Measurements from ENCODE around the gene LYSET. TPM values are rescaled to one million over a fixed set of nuclear protein-coding genes. Genes with fewer than 3 reads are reported as not detected.
"Not testable (repeated sequence)": the region's sequence is repeated elsewhere in the genome, so short reads cannot be mapped to it uniquely, and the experiment has no call there.

LYSET gene
- polyA plus RNA-seq, 2 of the 4 experiments (the other 2 are of a cell fraction): 29.9 to 37.0 TPM

DNA sequence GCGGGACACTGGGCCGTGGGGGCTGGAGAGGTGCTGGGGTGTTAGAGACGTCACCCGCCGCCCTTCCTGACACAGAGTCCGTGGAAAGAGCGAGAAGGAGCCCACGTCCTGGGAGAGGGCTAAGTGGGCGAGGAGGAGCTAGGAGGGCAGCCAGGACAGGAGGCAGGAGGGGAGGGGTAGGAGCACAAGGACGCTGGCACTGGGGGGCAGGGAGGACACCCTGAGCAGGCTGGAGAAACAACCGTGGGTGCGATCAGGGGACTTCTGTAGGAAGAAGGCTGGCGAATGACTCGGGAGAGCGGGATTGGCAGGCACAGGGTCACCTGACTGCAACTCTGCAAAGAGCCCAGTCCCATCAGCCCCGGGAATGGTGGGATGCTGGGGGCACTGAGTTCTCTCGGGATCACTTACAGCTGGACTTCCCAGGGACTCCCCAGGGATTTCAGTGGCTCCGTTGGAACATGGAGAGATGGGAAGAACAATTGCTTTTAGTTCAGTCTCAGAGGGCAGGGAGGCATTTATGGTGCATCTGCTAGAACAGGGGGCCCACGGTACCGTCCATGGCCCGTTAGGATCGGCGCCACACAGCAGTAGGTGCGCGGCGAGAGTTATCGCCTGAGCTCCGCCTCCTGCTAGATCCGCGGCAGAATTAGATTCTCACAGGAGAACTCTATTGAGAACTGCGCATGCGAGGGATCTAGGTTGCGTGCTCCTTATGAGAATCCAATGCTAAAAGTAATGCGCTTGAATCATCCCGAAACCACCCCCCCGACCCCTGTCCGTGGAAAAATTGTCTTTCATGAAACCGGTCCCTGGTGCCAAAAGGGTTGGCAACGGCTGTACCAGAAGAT is 46.2 kb downstream of the LYSET start (continued):
- TF ChIP-seq, protein P1, sequence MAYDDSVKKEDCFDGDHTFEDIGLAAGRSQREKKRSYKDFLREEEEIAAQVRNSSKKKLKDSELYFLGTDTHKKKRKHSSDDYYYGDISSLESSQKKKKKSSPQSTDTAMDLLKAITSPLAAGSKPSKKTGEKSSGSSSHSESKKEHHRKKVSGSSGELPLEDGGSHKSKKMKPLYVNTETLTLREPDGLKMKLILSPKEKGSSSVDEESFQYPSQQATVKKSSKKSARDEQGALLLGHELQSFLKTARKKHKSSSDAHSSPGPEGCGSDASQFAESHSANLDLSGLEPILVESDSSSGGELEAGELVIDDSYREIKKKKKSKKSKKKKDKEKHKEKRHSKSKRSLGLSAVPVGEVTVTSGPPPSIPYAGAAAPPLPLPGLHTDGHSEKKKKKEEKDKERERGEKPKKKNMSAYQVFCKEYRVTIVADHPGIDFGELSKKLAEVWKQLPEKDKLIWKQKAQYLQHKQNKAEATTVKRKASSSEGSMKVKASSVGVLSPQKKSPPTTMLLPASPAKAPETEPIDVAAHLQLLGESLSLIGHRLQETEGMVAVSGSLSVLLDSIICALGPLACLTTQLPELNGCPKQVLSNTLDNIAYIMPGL (CRISPR knock-in tag; IDR thresholded peaks at IDR 0.05; ENCODE audit: borderline replicate concordance): no peak
- TF ChIP-seq, protein P2, sequence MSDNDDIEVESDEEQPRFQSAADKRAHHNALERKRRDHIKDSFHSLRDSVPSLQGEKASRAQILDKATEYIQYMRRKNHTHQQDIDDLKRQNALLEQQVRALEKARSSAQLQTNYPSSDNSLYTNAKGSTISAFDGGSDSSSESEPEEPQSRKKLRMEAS (IDR thresholded peaks at IDR 0.05): no peak

DNA sequence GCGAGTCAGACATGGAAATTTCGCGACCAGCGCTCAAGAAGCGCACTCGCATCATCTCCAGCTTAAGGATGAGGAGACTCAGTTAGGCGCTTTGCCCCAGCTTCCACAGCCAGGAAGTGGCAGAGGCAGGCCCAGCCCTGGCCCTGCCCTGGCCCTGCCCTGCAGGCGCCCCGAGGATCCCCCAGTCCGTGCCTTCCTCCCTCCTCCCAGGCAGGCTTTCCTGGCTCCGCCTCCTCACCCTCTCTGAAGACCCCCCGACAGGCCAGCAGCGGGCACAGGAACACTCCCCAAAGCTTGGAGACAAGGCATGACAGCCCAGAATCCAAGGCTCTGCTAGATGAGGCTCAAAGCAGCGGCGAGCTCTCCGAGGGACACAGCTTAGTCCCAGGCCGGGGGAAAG is 47.0 kb downstream of the LYSET start:
- Histone ChIP-seq H3K9me3 (no peaks in the 10 kb centered on the region), H3K4me1 (peaks cover 9% of the 10 kb centered on the region; the same call in 1 of the 3 replicates), H3K27ac (peak overlapping the region in 1 of 2 experiments; percentile 80; a peak in 4 of 6 replicates), H3K4me3 (no peak overlapping the region; the same call in 2 of the 3 replicates), H3K4me2 (peak overlapping the region; percentile 89)
- no peak for FAIRE-seq
- 93% methylated on average over 13 of the region's 17 CpGs for WGBS (ENCODE audit: missing lambda C conversion rate)
- TF ChIP-seq NFE2L2 (conservative IDR thresholded peaks at IDR 0.05; ENCODE audit: low read length): no peak
- TF ChIP-seq, protein P3, sequence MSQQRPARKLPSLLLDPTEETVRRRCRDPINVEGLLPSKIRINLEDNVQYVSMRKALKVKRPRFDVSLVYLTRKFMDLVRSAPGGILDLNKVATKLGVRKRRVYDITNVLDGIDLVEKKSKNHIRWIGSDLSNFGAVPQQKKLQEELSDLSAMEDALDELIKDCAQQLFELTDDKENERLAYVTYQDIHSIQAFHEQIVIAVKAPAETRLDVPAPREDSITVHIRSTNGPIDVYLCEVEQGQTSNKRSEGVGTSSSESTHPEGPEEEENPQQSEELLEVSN (IDR thresholded peaks at IDR 0.05; ENCODE audit: borderline replicate concordance, low read depth): no peak
- TF ChIP-seq TFCP2L1 (CRISPR knock-in tag; IDR thresholded peaks at IDR 0.05): no peak
- ATAC-seq: no peak
- CTCF ChIA-PET: interaction anchor here (0.6 to 4.1 kb wide), 6 partner anchors 9 to 318 kb away, joined by 3 to 14 read pairs (median 4); partner anchors contain the start of genes GON7 and UBR7
- no peak for DNase-seq (ENCODE audit: low read depth in 1 of 2, low spot score in 1 of 2)
- POLR2A ChIA-PET: interaction anchor here (1.1 to 1.6 kb wide), 2 partner anchors 8 to 25 kb away, joined by 9 to 10 read pairs; partner anchors contain the start of genes GON7 and UBR7

DNA sequence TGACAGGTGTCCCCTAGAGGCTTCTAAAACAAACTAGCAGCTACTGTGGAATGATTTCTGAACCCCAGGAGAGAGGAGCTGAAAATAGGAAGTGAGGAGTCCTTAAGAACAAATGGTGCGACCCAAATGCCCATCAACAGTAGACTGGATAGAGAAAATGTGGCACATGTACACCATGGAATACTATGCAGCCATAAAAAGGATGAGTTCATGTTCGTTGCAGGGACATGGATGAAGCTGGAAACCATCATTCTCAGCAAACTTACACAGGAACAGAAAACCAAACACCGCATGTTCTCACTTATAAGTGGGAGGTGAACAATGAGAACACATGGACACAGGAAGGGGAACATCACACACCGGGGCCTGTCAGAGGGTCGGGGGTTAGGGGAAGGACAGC is 48.0 kb downstream of the LYSET start:
- WGBS (ENCODE audit: missing lambda C conversion rate): 77% methylated on average over 5 of the region's 5 CpGs
- H3K4me2 ChIP-seq; H3K4me1 ChIP-seq; DNase-seq (ENCODE audit: low read depth in 1 of 2, low spot score in 1 of 2); H3K9me3 ChIP-seq; POLR2A ChIA-PET; ATAC-seq; FAIRE-seq; H3K4me3 ChIP-seq; H3K27ac ChIP-seq: not testable (repeated sequence)
- CTCF ChIA-PET: interaction anchor here (0.7 to 4.1 kb wide), 8 partner anchors 14 to 310 kb away, joined by 3 to 14 read pairs (median 4); partner anchors contain the start of genes GON7 and UBR7

DNA sequence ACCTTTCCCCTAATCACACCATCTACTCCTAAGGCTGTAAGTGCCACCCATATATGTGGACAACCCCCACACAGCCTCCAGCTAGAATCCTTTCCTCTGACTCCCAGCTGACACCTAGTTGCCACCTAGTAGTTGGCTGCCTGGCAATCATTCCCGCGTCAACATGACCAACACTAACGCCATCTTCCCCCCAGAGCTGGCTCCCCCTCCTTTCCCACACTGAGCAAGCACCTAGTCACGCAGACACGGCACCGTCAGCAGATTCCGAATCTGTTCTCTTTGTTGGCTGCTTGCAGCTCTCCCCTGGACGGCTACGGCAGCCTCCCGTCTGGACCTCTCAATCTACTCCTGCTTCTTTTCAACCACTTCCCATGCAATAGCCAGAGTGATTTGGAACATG is 49.7 kb downstream of the LYSET start:
- Histone ChIP-seq H3K9me3 (no peaks in the 10 kb centered on the region), H3K4me2 (peak overlapping the region; percentile 30; the same call in 2 of the 3 replicates), H3K4me1 (peaks cover 14% of the 10 kb centered on the region), H3K27ac (peak overlapping the region in 1 of 2 experiments; percentile 36; a peak in 2 of 6 replicates), H3K4me3 (no peak overlapping the region)
- CTCF ChIA-PET: interaction anchor here (1.0 to 4.1 kb wide), 4 partner anchors 16 to 289 kb away, joined by 3 to 14 read pairs (median 4); partner anchors contain the start of genes GON7 and UBR7
- WGBS (ENCODE audit: missing lambda C conversion rate): 44% methylated on average over 10 of the region's 10 CpGs
- peak; percentile 34 to 64 for DNase-seq (ENCODE audit: low read depth in 1 of 2, low spot score in 1 of 2)
- POLR2A ChIA-PET: interaction anchor here (0.5 to 0.8 kb wide), 2 partner anchors 15 to 27 kb away, joined by 3 read pairs; partner anchors contain the start of gene UBR7
- FAIRE-seq: no peak
- TF ChIP-seq FOSL2 (IDR thresholded peaks at IDR 0.05): no peak
- peak; percentile 39 for TF ChIP-seq FOSL2 (CRISPR knock-in tag; IDR thresholded peaks at IDR 0.05)
- TF ChIP-seq CBX2 (IDR thresholded peaks at IDR 0.05; ENCODE audit: borderline replicate concordance, low read depth): no peak
- TF ChIP-seq GATA3 (IDR thresholded peaks at IDR 0.05; ENCODE audit: borderline replicate concordance): peak; percentile 14; the same call in 1 of the 2 replicates
- peak; percentile 75 for TF ChIP-seq MAFK (IDR thresholded peaks at IDR 0.05; ENCODE audit: partially characterized antibody)
- ATAC-seq: peak; percentile 49 to 61

Other genes with a start within 250 kb of the LYSET start
- gene ITPK1, start 69.4 kb upstream of the LYSET start, polyA plus RNA-seq (2011; rRNA removed): 47.0 and 59.1 TPM in 2 replicates
- 42.7 to 46.2 TPM (median 42.9 TPM) in 3 replicates for gene ITPK1, start 69.4 kb upstream of the LYSET start, polyA plus RNA-seq (2017; fragmentation: RNase III; extraction: RNeasy Plus Mini Kit Qiagen cat#74134 plus additional on column Dnase treatment)
- 18.0 and 23.9 TPM in 2 replicates for gene MOAP1, start 420 bp upstream of the LYSET start, polyA plus RNA-seq (2011; rRNA removed)
- 11.0 to 13.5 TPM (median 13.3 TPM) in 3 replicates for gene MOAP1, start 420 bp upstream of the LYSET start, polyA plus RNA-seq (2017; fragmentation: RNase III; extraction: RNeasy Plus Mini Kit Qiagen cat#74134 plus additional on column Dnase treatment)
- 14.6 and 19.2 TPM in 2 replicates for gene GON7, start 21.7 kb downstream of the LYSET start, polyA plus RNA-seq (2011; rRNA removed)
- gene GON7, start 21.7 kb downstream of the LYSET start, polyA plus RNA-seq (2017; fragmentation: RNase III; extraction: RNeasy Plus Mini Kit Qiagen cat#74134 plus additional on column Dnase treatment): 20.3 to 23.3 TPM (median 22.1 TPM) in 3 replicates
- gene UBR7, start 21.9 kb downstream of the LYSET start, polyA plus RNA-seq (2011; rRNA removed): 35.0 and 40.4 TPM in 2 replicates
- 33.7 to 37.0 TPM (median 34.3 TPM) in 3 replicates for gene UBR7, start 21.9 kb downstream of the LYSET start, polyA plus RNA-seq (2017; fragmentation: RNase III; extraction: RNeasy Plus Mini Kit Qiagen cat#74134 plus additional on column Dnase treatment)
- gene BTBD7, start 147.7 kb downstream of the LYSET start, polyA plus RNA-seq (2011; rRNA removed): 17.4 and 18.9 TPM in 2 replicates
- 11.1 to 11.5 TPM (median 11.4 TPM) in 3 replicates for gene BTBD7, start 147.7 kb downstream of the LYSET start, polyA plus RNA-seq (2017; fragmentation: RNase III; extraction: RNeasy Plus Mini Kit Qiagen cat#74134 plus additional on column Dnase treatment)
- not detected in 2 replicates for gene COX8C, start 161.9 kb downstream of the LYSET start, polyA plus RNA-seq (2011; rRNA removed)
- not detected in 3 replicates for gene COX8C, start 161.9 kb downstream of the LYSET start, polyA plus RNA-seq (2017; fragmentation: RNase III; extraction: RNeasy Plus Mini Kit Qiagen cat#74134 plus additional on column Dnase treatment)
- 0.01 TPM in 2 replicates for gene UNC79, start 245.6 kb downstream of the LYSET start, polyA plus RNA-seq (2011; rRNA removed)
- gene UNC79, start 245.6 kb downstream of the LYSET start, polyA plus RNA-seq (2017; fragmentation: RNase III; extraction: RNeasy Plus Mini Kit Qiagen cat#74134 plus additional on column Dnase treatment): 0.01 TPM in 3 replicates